ENCODE data around the gene PXMP2. TPM values are rescaled to one million over a fixed set of nuclear protein-coding genes. Genes with fewer than 3 reads are reported as not detected.

The PXMP2 gene
- polyA plus RNA-seq, 2 of the 4 experiments (the other 2 are of a cell fraction) = 18.7 to 21.3 TPM

- no peak for FAIRE-seq
- no peaks in the 10 kb centered on the region for H3K9me3 ChIP-seq
- no peaks in the 10 kb centered on the region for H3K4me1 ChIP-seq
- H3K27ac ChIP-seq = no peak overlapping the region
- 94% methylated on average over 14 of the region's 14 CpGs for WGBS (ENCODE audit: missing lambda C conversion rate)
- no peak overlapping the region for H3K4me2 ChIP-seq
- ChIA-PET CTCF (interaction anchor here (1.0 kb wide), 1 partner anchor 522 kb away, joined by 3 read pairs; no protein-coding TSS in a partner anchor), POLR2A (no interaction called here)
- no peak overlapping the region for H3K4me3 ChIP-seq
- TF ChIP-seq, protein P1, sequence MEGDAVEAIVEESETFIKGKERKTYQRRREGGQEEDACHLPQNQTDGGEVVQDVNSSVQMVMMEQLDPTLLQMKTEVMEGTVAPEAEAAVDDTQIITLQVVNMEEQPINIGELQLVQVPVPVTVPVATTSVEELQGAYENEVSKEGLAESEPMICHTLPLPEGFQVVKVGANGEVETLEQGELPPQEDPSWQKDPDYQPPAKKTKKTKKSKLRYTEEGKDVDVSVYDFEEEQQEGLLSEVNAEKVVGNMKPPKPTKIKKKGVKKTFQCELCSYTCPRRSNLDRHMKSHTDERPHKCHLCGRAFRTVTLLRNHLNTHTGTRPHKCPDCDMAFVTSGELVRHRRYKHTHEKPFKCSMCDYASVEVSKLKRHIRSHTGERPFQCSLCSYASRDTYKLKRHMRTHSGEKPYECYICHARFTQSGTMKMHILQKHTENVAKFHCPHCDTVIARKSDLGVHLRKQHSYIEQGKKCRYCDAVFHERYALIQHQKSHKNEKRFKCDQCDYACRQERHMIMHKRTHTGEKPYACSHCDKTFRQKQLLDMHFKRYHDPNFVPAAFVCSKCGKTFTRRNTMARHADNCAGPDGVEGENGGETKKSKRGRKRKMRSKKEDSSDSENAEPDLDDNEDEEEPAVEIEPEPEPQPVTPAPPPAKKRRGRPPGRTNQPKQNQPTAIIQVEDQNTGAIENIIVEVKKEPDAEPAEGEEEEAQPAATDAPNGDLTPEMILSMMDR (IDR thresholded peaks at IDR 0.05) = no peak
- TF ChIP-seq PHF8 (IDR thresholded peaks at IDR 0.05; ENCODE audit: borderline replicate concordance, low read depth) (no peak), JUNB (IDR thresholded peaks at IDR 0.05) (no peak), HDAC2 (IDR thresholded peaks at IDR 0.05) (no peak), FOSB (CRISPR knock-in tag; IDR thresholded peaks at IDR 0.05) (no peak), ZFP36 (IDR thresholded peaks at IDR 0.05; ENCODE audit: borderline replicate concordance, partially characterized antibody) (no peak), FOSL2 (IDR thresholded peaks at IDR 0.05) (no peak), FOSL2 (CRISPR knock-in tag; IDR thresholded peaks at IDR 0.05) (no peak), JUN (IDR thresholded peaks at IDR 0.05) (no peak), RARB (CRISPR knock-in tag; IDR thresholded peaks at IDR 0.05) (no peak), REST (IDR thresholded peaks at IDR 0.05) (no peak), HMGXB4 (CRISPR knock-in tag; IDR thresholded peaks at IDR 0.05; ENCODE audit: borderline replicate concordance) (no peak), CHD4 (IDR thresholded peaks at IDR 0.05; ENCODE audit: borderline replicate concordance) (no peak), RCOR1 (IDR thresholded peaks at IDR 0.05; ENCODE audit: low read depth, low read length) (no peak), HES2 (IDR thresholded peaks at IDR 0.05) (no peak), TFCP2L1 (CRISPR knock-in tag; IDR thresholded peaks at IDR 0.05) (no peak)
- ATAC-seq = no peak
- no peak for DNase-seq (ENCODE audit: low read depth in 1 of 2, low spot score in 1 of 2)
These were observed 11.5 kb upstream of the PXMP2 start for GRCh38 chr12:132675757-132676432.

- DNase-seq (ENCODE audit: low read depth in 1 of 2, low spot score in 1 of 2) = no peak
- 91% methylated on average over 9 of the region's 9 CpGs for WGBS (ENCODE audit: missing lambda C conversion rate)
- no peak for ATAC-seq
- Histone ChIP-seq H3K4me2 (no peak overlapping the region), H3K27ac (no peak overlapping the region), H3K9me3 (no peaks in the 10 kb centered on the region), H3K4me1 (no peaks in the 10 kb centered on the region), H3K4me3 (no peak overlapping the region)
- CTCF ChIA-PET = no interaction called here
- no peak for FAIRE-seq
- POLR2A ChIA-PET = no interaction called here
- no peak for TF ChIP-seq TFCP2L1 (CRISPR knock-in tag; IDR thresholded peaks at IDR 0.05)
- no peak for TF ChIP-seq PBX3 (IDR thresholded peaks at IDR 0.05)
- TF ChIP-seq JUNB (IDR thresholded peaks at IDR 0.05) = no peak
- TF ChIP-seq KDM1A (IDR thresholded peaks at IDR 0.05; ENCODE audit: low read depth) = no peak
- no peak for TF ChIP-seq HMGXB4 (CRISPR knock-in tag; IDR thresholded peaks at IDR 0.05; ENCODE audit: borderline replicate concordance)
- TF ChIP-seq KDM5A (IDR thresholded peaks at IDR 0.05) = no peak
- TF ChIP-seq HOXB13 (CRISPR knock-in tag; IDR thresholded peaks at IDR 0.05; ENCODE audit: low read depth) = no peak
- TF ChIP-seq HOXB5 (CRISPR knock-in tag; IDR thresholded peaks at IDR 0.05) = no peak
- no peak for TF ChIP-seq BCL3 (IDR thresholded peaks at IDR 0.05)
These were observed 9.9 kb upstream of the PXMP2 start for GRCh38 chr12:132677492-132677891.
